CD14-positive monocyte (primary cell): ENCODE data around the gene DENND4B. TPM values are rescaled to one million over a fixed set of nuclear protein-coding genes. Genes with fewer than 3 reads are reported as not detected.
"Not testable (repeated sequence)": the region's sequence is repeated elsewhere in the genome, so short reads cannot be mapped to it uniquely, and the experiment has no call there.

Experiments used
- DNase-seq, 3 donors: peaks; one replicate each; pipeline ENCODE4 v3.0.0-alpha.2; 2011 to 2022
- H2AFZ ChIP-seq: 2 replicates; pipeline ENCODE4 v1.6.0; 2012; ENCODE audit warnings: mild to moderate bottlenecking, low read depth, low read length, inconsistent platforms; ENCODE audit not compliant: insufficient read depth, poor library complexity, severe bottlenecking
- H3K27ac ChIP-seq, 2 donors: 1 replicate in 1 of 2; 2 replicates in 1 of 2; pipeline ENCODE4 v1.5.1; 2012 to 2013; ENCODE audit warnings: low read length in 2 of 2, control low read depth in 1 of 2, inconsistent platforms in 1 of 2, low read depth in 1 of 2, mild to moderate bottlenecking in 1 of 2
- H3K27me3 ChIP-seq, 2 donors: one replicate each; pipeline versions ENCODE4 v1.6.0 to v1.6.1; 2011 to 2013; ENCODE audit warnings: low read length in 2 of 2; ENCODE audit not compliant: control insufficient read depth in 2 of 2, insufficient read depth in 2 of 2
- H3K36me3 ChIP-seq, 2 donors: replicated peaks in 1 of 2; 1 replicate in 1 of 2; 2 replicates in 1 of 2; pipeline versions ENCODE4 v1.5.1 to v1.6.1; 2012 to 2013; ENCODE audit warnings: low read length in 2 of 2, control low read depth in 1 of 2, inconsistent platforms in 1 of 2, mild to moderate bottlenecking in 1 of 2; ENCODE audit not compliant: insufficient read depth in 2 of 2, control insufficient read depth in 1 of 2
- H3K4me1 ChIP-seq, 2 donors: 1 replicate in 1 of 2; 2 replicates in 1 of 2; pipeline versions ENCODE4 v1.5.1 to v1.6.1; 2012 to 2013; ENCODE audit warnings: low read length in 2 of 2, control low read depth in 1 of 2, inconsistent platforms in 1 of 2, mild to moderate bottlenecking in 1 of 2, moderate library complexity in 1 of 2; ENCODE audit not compliant: insufficient read depth in 2 of 2, control insufficient read depth in 1 of 2
- H3K4me2 ChIP-seq: replicated peaks from 2 replicates; pipeline ENCODE3; 2012; ENCODE audit warnings: low read length, moderate library complexity, mild to moderate bottlenecking; ENCODE audit not compliant: poor library complexity, severe bottlenecking; ENCODE audit errors: extremely low read depth
- H3K4me3 ChIP-seq, 3 experiments: fragments of 200-600 bp in 1 of 3; sonication (generic) in 1 of 3; replicated peaks in 1 of 3; 1 replicate in 2 of 3; 2 replicates in 1 of 3; pipeline ENCODE4 v1.5.1; 2011 to 2013; ENCODE audit warnings: low read length in 3 of 3, mild to moderate bottlenecking in 3 of 3, control low read depth in 2 of 3, low read depth in 2 of 3, inconsistent platforms in 1 of 3, moderate library complexity in 1 of 3
- H3K79me2 ChIP-seq: 2 replicates; pipeline ENCODE4 v1.6.0; 2012; ENCODE audit warnings: mild to moderate bottlenecking, control low read depth, inconsistent platforms, low read length, moderate library complexity; ENCODE audit not compliant: insufficient read depth
- H3K9ac ChIP-seq: 2 replicates; pipeline ENCODE4 v1.6.0; 2017; ENCODE audit warnings: low read length, mild to moderate bottlenecking; ENCODE audit not compliant: insufficient read depth, poor library complexity, severe bottlenecking
- H3K9me3 ChIP-seq, 2 donors: replicated peaks in 1 of 2; 1 replicate in 1 of 2; 2 replicates in 1 of 2; pipeline versions ENCODE4 v1.5.1 to v1.6.1; 2012 to 2013; ENCODE audit warnings: low read length in 2 of 2, control low read depth in 1 of 2; ENCODE audit not compliant: control insufficient read depth in 1 of 2, insufficient read depth in 1 of 2
- H4K20me1 ChIP-seq: 2 replicates; pipeline ENCODE4 v1.6.0; 2012; ENCODE audit warnings: mild to moderate bottlenecking, low read length, control low read depth, moderate library complexity; ENCODE audit not compliant: insufficient read depth
- H3K27ac Mint-ChIP-seq, 7 donors: one replicate each; pipeline ENCODE4 v1.8.0; 2020; ENCODE audit warnings: mild to moderate bottlenecking in 7 of 7, mixed read lengths in 7 of 7, moderate library complexity in 6 of 7, inconsistent platforms in 2 of 7
- H3K27me3 Mint-ChIP-seq, 3 donors: one replicate each; pipeline ENCODE4 v1.8.0; 2021 to 2022; ENCODE audit warnings: low read depth in 3 of 3, mild to moderate bottlenecking in 3 of 3, mixed read lengths in 3 of 3, moderate library complexity in 3 of 3, inconsistent platforms in 1 of 3
- H3K36me3 Mint-ChIP-seq, 2 donors: one replicate each; pipeline ENCODE4 v1.8.0; 2020; ENCODE audit warnings: mixed read lengths in 2 of 2, inconsistent platforms in 1 of 2, mild to moderate bottlenecking in 1 of 2
- H3K4me1 Mint-ChIP-seq: one replicate; pipeline ENCODE4 v1.8.0; 2020; ENCODE audit warnings: mild to moderate bottlenecking, mixed read lengths
- H3K4me3 Mint-ChIP-seq, 2 donors: one replicate each; pipeline ENCODE4 v1.8.0; 2020; ENCODE audit warnings: mild to moderate bottlenecking in 2 of 2, mixed read lengths in 2 of 2, moderate library complexity in 1 of 2
- H3K9me3 Mint-ChIP-seq, 7 donors: one replicate each; pipeline ENCODE4 v1.8.0; 2020 to 2022; ENCODE audit warnings: mixed read lengths in 7 of 7, mild to moderate bottlenecking in 6 of 7, moderate library complexity in 6 of 7, inconsistent platforms in 2 of 7
- CTCF ChIP-seq: fragments of 200-600 bp; IDR thresholded peaks from one replicate; pipeline ENCODE4 v1.8.0; 2022; ENCODE audit warnings: antibody characterized with exemption, mild to moderate bottlenecking
- WGBS: methylation state at CpG from one replicate; pipeline ENCODE4 v1.1.5; 2013; ENCODE audit warnings: missing lambda C conversion rate; ENCODE audit not compliant: insufficient coverage; 5-methylcytosine and 5-hydroxymethylcytosine counted together
- intact Hi-C, 2 donors: fragments of 100-400 bp; cut with micrococcal nuclease; formaldehyde crosslinking; loops; one replicate each; pipeline versions ENCODE4 v1.15.0 to v1.15.1; 2023
- polyA plus RNA-seq, 3 donors: library from polyadenylated mRNA; depleted of rRNA in 1 of 3; unstranded in 2 of 3; stranded (reverse) in 1 of 3; fragments of 300-500 nt in 2 of 3; fragments of >200 nt in 1 of 3; fragmentation: Illumina TruSeq in 2 of 3; gene quantifications; 1 replicate in 2 of 3; 2 replicates in 1 of 3; pipeline ENCODE4 v1.2.3, GENCODE V29; 2012 to 2021

Gene DENND4B
- polyA plus RNA-seq, 3 donors, result 7.8 to 324 (median 10.9) TPM

- H3K36me3 ChIP-seq, result peaks cover 8 to 27% of the 10 kb centered on the region in 2 donors
Measured at GRCh38 chr1:153916297-153916696, 30.2 kb downstream of the DENND4B start.

GRCh38 chr1:153912349-153912748 is 34.2 kb downstream of the DENND4B start:
- Histone ChIP-seq H3K79me2 (peaks cover 100% of the 10 kb centered on the region), H3K36me3 (peaks cover 8 to 23% of the 10 kb centered on the region in 2 donors), H3K4me1 (no peaks in the 10 kb centered on the region), H3K4me3 (no peak overlapping the region), H3K9ac (no peak overlapping the region), H2AFZ (no peak overlapping the region), H3K27me3 (no peaks in the 10 kb centered on the region), H3K9me3 (no peaks in the 10 kb centered on the region), H3K27ac (no peak overlapping the region), H3K4me2 (no peak overlapping the region), H4K20me1 (peaks cover 80% of the 10 kb centered on the region)
- DNase-seq, result no peak
- no peaks in the 10 kb centered on the region for H3K27me3 Mint-ChIP-seq
- H3K4me1 Mint-ChIP-seq, result peaks cover 2% of the 10 kb centered on the region
- peak overlapping the region in 1 of 7 donors; percentile 6 for H3K27ac Mint-ChIP-seq
- no peaks in the 10 kb centered on the region for H3K9me3 Mint-ChIP-seq
- peaks cover 16 to 36% of the 10 kb centered on the region in 2 donors for H3K36me3 Mint-ChIP-seq
- intact Hi-C loops, result no loop called here
- H3K4me3 Mint-ChIP-seq, result no peak overlapping the region
- WGBS, result no CpG with 5 or more reads among the region's 2 CpGs
- no peak for TF ChIP-seq CTCF

More at GRCh38 chr1:153916297-153916696, 30.2 kb downstream of the DENND4B start:
- Mint-ChIP-seq H3K36me3 (peaks cover 22 to 47% of the 10 kb centered on the region in 2 donors), H3K27me3 (no peaks in the 10 kb centered on the region), H3K4me1 (peaks cover 24% of the 10 kb centered on the region), H3K9me3 (no peaks in the 10 kb centered on the region), H3K27ac (peak overlapping the region in 1 of 7 donors; percentile 8), H3K4me3 (no peak overlapping the region)
- H3K4me2 ChIP-seq, result no peak overlapping the region
- intact Hi-C loops, result no loop called here
- TF ChIP-seq CTCF, result no peak
- H3K9ac ChIP-seq, result no peak overlapping the region
- peaks cover 14 to 17% of the 10 kb centered on the region in 2 donors for H3K4me1 ChIP-seq
- 67% methylated on average over 1 of the region's 4 CpGs for WGBS
- no peaks in the 10 kb centered on the region for H3K27me3 ChIP-seq
- H3K27ac ChIP-seq, result no peak overlapping the region
- peaks cover 100% of the 10 kb centered on the region for H3K79me2 ChIP-seq
- H3K9me3 ChIP-seq, result no peaks in the 10 kb centered on the region
- DNase-seq, result no peak
- H2AFZ ChIP-seq, result no peak overlapping the region
- H3K4me3 ChIP-seq, result no peak overlapping the region
- H4K20me1 ChIP-seq, result peaks cover 89% of the 10 kb centered on the region

GRCh38 chr1:153910560-153910959 is 36.0 kb downstream of the DENND4B start:
- H3K27me3 Mint-ChIP-seq, H3K4me3 Mint-ChIP-seq, H3K9me3 Mint-ChIP-seq, H3K27me3 ChIP-seq, H3K4me2 ChIP-seq, H3K4me1 ChIP-seq, H3K4me3 ChIP-seq, H3K9me3 ChIP-seq, H3K27ac ChIP-seq, H2AFZ ChIP-seq, DNase-seq, H3K9ac ChIP-seq, H3K4me1 Mint-ChIP-seq, intact Hi-C loops: not testable (repeated sequence)
- Histone ChIP-seq H3K36me3 (peaks cover 4 to 17% of the 10 kb centered on the region in 2 donors), H3K79me2 (peaks cover 100% of the 10 kb centered on the region), H4K20me1 (peaks cover 80% of the 10 kb centered on the region)
- WGBS, result no CpG with 5 or more reads among the region's 6 CpGs
- Mint-ChIP-seq H3K36me3 (peaks cover 15 to 39% of the 10 kb centered on the region in 2 donors), H3K27ac (peak overlapping the region in 1 of 7 donors; percentile 6)
